AG09319 (cell line): Measurements from ENCODE around the gene B3GLCT.

Experiments used
- DNase-seq: peaks from one replicate; pipeline ENCODE4 v3.0.0-alpha.2; 2010; ENCODE audit warnings: low read depth; ENCODE audit errors: extremely low read depth
- TF ChIP-seq, protein P1 (sequence below): IDR thresholded peaks from 2 replicates; pipeline ENCODE4 v1.5.1; 2011; ENCODE audit warnings: low read depth, mild to moderate bottlenecking, inconsistent platforms, low read length, moderate library complexity

The B3GLCT gene

DNA sequence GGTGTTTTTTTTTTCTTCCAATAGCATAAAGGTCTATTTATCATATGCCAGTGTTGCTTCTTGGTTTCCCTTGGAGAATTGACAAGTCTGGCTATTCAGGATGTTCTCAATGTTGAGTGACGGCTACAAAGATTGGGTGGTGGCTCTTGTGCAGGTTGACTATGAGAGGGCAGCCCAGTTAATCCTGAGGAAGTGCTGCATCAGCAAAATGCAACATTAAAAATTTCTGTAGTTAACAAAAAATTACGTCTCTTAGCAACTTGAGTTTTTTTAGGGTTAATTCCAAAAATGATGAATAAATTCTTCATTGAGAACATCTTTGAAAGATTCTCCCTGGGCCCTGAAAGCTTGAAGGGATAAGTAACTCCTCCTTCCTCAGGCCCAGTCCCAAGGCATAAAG is 147.1 kb downstream of the B3GLCT start:
- no peak for DNase-seq
- TF ChIP-seq, protein P1, sequence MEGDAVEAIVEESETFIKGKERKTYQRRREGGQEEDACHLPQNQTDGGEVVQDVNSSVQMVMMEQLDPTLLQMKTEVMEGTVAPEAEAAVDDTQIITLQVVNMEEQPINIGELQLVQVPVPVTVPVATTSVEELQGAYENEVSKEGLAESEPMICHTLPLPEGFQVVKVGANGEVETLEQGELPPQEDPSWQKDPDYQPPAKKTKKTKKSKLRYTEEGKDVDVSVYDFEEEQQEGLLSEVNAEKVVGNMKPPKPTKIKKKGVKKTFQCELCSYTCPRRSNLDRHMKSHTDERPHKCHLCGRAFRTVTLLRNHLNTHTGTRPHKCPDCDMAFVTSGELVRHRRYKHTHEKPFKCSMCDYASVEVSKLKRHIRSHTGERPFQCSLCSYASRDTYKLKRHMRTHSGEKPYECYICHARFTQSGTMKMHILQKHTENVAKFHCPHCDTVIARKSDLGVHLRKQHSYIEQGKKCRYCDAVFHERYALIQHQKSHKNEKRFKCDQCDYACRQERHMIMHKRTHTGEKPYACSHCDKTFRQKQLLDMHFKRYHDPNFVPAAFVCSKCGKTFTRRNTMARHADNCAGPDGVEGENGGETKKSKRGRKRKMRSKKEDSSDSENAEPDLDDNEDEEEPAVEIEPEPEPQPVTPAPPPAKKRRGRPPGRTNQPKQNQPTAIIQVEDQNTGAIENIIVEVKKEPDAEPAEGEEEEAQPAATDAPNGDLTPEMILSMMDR: no peak

DNA sequence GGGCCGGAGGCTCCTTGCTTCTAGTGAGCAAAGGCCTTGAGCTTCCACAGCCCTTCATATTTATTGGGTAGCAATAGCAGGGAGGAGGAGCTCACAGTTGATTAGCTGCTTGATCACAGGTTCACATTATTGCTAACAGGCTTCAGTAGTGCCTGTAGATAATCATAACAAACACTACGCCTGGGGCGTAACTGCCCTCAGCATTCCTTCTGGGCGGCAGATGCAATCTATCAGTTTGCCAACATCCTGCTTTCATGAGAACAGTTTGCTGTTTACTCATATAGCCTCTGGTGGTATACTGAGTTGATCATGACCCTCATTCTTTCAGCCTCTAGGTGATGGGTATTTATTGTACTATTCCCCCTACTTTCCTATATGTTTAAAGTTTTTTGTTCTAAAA is 149.4 kb downstream of the B3GLCT start:
- no peak for DNase-seq

DNA sequence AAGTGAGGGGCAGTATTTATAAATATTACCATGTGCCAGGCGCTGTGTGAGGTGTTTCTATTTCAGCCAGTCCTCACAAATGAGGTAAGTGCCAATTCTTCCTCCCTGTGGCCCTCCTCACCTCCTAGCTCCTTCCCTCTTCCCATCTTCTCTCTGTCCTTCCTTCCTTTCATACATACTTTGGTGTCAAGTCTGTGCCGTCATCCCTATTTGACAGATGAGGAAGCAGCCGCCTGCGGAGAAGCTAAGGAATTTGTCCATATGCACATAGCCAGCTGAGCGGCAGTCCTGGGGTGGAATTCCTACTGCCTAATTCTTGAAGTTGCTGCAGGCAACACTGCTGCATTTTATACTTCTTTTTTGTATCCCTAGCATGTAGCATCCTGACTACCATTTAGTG is 150.8 kb downstream of the B3GLCT start:
- DNase-seq: no peak
- TF ChIP-seq, protein P1: no peak

More for the DNA sequence above, 149.4 kb downstream of the B3GLCT start:
- TF ChIP-seq, protein P1: no peak

DNA sequence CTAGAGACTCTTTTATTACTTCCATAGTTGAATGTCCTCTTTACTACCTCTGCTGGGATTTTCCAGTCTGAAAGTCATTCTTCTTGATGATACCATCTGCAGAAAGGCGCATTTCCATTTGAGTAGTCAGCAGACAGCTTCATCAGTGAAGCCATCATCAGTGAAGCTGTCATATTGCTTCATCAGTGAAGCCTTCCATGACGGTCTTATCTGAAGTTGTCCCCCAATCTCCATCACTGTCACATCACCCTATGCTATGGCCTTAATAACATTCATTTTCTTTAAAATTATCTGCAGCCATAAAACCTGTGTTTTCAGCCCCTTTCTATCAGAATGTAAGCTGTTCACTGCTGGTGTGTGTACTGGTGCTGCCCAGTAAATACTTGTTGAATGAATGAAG is 151.6 kb downstream of the B3GLCT start:
- TF ChIP-seq, protein P1: no peak
- no peak for DNase-seq

DNA sequence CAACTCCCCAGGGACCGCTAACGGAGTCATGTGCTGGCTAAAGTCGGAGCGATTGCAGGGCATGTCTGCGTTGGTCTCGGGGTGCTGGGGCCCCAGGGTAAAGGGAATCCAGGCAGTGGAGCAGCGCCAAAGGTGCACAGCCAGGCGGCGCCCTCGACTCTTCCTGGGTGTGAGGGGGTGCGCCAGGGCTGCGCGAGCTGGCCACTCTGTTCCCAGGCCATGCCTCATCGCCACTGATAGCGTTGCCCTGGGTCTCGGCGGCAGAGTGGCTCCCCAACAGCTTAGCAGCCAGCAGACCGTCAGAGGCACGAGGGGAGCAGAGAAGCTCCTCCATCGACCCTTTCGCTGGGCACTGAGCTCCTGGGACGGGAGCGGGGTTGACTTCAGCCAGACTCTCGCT is 152.7 kb downstream of the B3GLCT start:
- TF ChIP-seq, protein P1: no peak
- no peak for DNase-seq

DNA sequence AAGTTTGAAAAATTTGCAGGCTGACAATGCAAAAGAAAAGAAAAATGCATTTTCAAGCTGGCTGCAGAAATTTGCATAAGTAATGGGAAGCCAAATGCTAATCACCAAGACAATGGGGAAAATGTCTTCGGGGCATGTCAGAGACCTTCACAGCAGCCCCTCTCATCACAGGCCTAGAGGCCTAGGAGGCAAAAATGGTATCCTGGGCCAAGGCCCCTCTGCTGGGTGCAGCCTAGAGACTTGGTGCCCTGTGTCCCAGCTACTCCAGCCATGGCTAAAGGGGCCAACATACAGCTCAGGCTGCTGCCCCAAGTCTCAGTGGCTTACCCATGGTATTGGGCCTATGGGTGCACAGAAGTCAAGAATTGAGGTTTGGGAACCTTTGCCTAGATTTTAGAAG is 155.2 kb downstream of the B3GLCT start:
- TF ChIP-seq, protein P1: no peak
- no peak for DNase-seq

DNA sequence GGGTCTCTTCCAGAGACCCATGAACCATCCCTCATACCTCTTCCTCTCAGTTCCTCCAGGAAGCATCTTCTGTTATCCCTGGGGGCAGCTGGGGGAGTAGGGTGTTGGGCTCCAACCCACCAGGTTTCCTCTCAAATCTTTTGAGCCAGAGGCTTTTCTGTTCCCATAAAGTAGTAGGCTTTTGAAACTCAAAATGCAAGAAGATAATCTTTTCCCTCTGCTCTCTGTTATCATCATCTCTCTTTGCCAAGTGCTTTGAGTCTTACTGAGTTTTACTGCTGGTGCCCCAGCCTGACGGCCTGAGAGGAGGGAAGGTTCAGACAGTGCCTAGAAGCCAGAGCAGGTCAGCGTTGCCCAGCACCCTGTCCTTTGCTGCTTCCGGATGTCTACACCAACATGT is 157.2 kb downstream of the B3GLCT start:
- no peak for DNase-seq
- TF ChIP-seq, protein P1: no peak
